Activated T-cell treated with anti-CD3 and anti-CD28 coated beads for 4 hours (primary cell): ENCODE results near the gene ANTXR1.

Experiments used
- DNase-seq: peaks from one replicate; pipeline ENCODE4 v3.0.0-alpha.2; 2020

The ANTXR1 gene

GRCh38 chr2:69188182-69188900 is 175.4 kb downstream of the ANTXR1 start:
- no peak for DNase-seq

DNA sequence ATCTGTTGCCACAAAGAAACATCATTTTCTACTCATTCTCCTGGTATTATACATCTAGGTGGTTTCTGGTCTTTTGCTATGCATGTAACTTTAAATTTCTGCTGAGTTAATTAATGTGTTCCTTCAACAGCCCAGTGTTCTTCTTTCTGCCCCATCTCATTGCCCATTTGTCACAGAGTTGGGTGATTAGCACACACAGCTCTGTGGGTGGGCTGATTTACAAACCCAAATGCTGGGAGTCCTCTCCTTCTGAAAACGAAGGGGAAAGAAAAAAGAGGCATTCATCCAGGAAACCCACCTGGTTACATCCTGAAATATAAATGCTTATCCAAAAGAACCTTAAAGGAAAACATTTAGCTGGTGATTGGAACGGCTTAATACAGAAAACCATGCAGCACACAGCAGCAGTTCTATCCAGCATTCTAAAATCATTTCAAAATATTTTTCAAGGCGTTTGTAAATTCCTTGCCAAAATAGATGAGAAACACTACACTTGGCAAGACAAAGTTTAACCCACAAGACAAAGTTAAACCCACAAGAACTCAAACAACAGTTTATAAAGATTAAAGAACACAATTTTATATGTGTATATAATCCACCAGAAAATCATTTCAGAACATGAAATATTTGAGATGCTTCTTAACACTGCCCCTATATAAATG is 177.9 kb downstream of the ANTXR1 start:
- no peak for DNase-seq

GRCh38 chr2:69191634-69192033 is 178.7 kb downstream of the ANTXR1 start:
- DNase-seq, result no peak

DNA sequence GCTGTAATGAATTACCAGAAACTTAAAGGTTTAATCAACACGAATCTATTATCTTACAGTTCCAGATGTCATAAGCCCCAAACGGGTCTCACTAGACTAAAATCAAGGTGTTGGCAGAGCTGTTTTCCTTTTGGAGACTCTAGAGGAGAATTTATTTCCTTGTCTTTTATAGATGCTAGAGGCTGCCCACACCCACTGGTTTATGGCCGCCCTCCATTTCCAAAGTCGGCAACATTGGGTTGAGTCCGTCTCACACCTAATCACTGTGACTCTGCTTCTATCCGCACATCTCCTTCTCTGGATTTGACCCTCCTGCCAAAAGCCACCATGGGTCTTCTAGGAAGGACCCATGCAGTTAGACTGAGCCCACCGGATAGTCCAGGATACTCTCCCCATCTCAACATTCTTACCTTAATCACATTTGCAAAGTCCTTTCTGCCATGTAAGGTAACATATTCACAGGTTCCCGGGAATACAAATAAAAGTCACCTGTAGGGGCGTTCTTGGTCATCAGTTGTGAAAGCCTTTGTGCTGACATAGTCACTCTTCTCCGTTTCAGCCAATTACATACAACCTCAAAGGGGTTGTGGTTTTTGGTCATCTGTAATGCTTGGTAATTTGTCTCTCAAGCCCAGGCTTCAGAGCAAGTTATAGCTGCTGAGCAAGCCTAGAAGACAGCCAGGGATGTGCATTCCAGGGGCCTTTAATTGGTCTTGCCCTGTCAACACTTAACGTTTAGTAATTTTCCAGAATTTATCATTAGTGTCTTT is 179.4 kb downstream of the ANTXR1 start:
- DNase-seq, result no peak

DNA sequence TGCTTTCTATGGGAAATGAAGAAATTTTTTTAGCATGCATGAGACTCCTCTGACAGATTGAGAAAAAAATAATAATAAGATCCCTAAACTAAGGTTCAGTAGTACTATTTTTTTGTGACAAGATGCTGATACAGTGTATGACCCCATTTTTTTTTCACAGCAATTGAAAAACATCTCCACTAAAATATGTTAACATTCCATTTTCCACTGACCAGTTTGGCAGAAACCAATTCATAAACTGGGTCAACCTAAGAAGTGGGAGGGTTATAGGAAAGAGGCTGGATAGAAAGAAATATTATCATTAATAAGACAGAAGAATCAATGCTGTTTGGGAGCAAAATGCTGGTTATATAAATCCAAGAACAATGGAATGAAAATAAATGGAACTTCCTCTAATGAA is 182.7 kb downstream of the ANTXR1 start:
- no peak for DNase-seq

DNA sequence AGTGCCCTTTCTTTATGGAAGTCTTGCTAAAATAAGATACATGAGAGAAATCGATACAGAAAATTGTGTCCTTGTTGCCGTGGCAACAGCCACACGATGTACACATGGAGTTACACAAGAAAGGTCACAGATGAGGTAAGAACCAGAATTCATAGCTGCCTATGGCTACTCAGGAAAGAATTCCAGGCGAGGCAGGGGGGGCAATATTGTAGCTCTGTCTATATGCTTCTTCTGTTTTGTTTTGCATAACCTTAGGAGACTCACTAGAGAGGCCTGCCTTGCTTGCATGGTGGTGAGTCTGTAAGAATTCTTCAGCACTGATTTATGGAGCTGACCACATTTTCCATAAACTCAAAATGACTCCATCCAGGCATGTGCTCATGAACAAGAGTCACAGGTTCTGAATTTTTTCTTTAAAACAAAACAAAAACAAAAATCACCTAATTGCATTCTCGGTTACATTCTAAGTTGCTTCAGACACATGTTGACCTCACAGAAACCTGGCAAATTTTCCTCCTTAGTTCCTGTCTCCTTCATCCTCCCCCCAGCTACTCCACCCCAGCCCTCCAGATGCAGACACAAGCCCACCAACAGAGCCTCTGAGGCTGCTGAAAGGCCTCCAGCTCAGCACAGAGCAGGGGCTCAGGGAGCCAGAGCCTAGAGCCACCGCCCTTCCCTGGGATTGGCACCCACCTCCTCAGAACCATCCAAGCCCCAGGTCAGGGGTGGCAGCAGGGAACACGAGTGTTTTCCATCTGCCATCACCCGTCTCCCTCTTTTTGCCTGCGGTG is 183.5 kb downstream of the ANTXR1 start:
- no peak for DNase-seq

GRCh38 chr2:69200107-69200520 is 187.1 kb downstream of the ANTXR1 start:
- no peak for DNase-seq

DNA sequence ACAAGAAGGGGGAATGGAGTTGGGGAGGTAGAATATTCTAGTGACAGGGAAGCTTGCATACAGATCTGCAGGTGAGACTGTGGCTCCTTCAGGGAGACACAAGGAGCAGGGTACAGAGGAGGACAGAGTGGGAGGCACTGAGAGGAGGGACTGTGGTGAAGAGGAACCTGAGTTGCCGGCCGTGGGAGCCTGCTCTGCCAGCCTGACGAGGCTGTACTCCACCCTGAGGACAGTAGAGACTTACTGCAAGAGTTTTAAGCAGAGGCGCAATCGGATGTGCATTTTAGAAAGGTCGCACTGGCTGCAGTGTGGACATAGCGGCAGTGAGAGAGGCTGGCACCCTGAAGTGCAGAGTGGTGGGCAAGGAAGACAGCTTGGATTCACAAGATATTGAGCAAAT is 188.3 kb downstream of the ANTXR1 start:
- no peak for DNase-seq

GRCh38 chr2:69202327-69202726 is 189.3 kb downstream of the ANTXR1 start:
- DNase-seq, result no peak

GRCh38 chr2:69203166-69203985 is 190.4 kb downstream of the ANTXR1 start:
- DNase-seq, result no peak

GRCh38 chr2:69204654-69205053 is 191.7 kb downstream of the ANTXR1 start:
- DNase-seq, result no peak

DNA sequence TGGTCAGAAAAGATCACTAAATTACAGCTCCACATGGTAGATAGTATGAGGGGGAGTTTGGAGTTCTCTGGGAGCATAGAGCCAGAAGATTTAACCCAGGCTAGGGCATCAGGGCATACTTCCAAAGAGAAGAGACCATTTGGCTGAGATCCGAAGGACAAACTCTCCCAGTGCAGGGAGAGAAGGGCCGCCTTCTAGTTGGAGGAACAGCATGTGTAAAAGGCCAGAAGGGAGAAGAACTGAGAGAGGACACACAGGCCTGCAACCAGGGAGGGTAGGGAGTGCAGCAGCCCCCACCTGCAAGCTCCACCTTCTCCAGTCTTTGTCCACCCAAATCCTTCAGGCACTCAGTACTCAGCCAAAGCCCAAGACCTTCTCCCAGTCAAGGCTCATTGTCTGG is 192.1 kb downstream of the ANTXR1 start:
- DNase-seq, result no peak

DNA sequence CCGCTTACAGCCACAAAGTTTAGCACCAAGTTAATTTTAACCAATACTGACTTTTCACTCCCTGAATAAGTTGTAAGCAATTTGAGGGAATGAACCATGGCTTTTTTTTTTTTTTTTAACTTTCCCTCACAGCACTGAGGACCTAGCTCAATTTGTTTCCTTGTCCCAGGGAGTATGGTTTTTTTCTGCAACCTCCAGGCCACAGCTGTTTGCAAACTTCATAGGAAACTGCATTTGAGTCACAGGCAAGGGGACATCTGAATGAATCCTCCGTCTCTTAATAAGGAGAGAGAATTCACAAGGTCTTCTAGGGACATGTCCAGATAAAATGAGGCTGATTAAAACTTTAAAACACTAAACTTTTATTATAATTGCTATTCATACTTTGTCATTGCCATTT is 192.5 kb downstream of the ANTXR1 start:
- DNase-seq, result no peak

DNA sequence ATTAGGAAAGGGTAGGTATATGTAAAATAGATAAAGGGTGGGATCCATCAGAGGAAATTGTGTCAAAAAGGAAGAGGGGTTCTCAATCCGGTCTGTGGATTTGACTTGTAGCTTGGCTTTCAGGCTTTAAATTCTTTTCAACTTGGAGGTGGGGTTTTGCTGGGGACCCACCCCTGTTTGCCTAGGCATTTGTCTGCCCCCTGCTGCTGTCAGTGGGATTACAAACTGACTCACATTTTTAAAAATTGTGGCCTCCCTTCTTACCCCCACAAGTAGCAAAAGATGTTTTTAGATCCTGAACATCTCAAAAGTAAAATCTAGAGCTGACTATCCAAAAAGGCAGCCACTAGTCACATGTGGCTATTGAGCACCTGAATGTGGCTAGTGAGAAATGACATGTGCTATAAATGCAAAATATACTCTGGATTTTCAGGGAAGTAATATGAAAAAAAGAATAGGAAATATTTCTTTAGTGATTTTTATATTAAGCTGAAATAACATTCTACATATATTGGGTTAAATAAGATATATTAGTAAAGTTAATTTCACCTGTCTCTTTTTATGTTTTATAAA is 195.1 kb downstream of the ANTXR1 start:
- DNase-seq, result no peak

DNA sequence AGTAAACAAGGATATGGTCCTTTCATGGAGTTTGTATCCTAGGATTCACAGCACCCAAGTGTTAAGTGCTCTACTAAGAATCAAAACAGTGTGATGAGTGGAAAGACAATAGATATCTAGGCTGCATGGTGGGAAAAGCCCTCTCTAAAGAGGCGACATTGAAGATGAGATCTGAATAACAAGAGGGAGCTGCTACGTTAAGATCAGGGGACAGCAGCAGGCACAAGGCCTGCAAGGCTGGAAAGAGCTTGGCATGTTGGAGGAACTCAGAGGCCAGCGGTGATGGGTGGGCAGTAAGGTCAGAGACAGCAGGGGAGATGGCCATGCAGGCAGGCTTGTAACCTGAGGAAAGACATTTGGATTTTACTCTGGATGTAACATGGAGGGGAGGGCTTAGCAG is 196.5 kb downstream of the ANTXR1 start:
- DNase-seq, result no peak

DNA sequence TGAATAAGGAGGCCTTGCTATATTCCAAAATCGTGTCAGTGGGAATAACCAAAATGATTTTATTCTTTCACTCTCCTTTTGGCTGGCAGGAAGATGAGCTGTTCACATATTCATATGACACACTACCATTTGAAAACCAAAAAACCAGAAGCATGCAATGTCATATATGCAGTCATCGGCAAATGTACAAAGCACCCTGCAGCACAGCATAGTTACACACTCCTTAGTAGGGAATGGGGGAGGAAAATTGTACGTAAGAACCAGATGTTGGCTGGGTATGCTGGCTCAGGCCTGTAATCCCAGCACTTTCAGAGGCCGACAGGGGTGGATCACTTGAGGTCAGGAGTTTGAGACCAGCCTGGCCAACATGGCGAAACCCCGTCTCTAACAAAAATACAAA is 197.4 kb downstream of the ANTXR1 start:
- no peak for DNase-seq

GRCh38 chr2:69211048-69211447 is 198.1 kb downstream of the ANTXR1 start:
- no peak for DNase-seq

- DNase-seq, result no peak
Measured at GRCh38 chr2:69211686-69212085, 198.7 kb downstream of the ANTXR1 start.

DNA sequence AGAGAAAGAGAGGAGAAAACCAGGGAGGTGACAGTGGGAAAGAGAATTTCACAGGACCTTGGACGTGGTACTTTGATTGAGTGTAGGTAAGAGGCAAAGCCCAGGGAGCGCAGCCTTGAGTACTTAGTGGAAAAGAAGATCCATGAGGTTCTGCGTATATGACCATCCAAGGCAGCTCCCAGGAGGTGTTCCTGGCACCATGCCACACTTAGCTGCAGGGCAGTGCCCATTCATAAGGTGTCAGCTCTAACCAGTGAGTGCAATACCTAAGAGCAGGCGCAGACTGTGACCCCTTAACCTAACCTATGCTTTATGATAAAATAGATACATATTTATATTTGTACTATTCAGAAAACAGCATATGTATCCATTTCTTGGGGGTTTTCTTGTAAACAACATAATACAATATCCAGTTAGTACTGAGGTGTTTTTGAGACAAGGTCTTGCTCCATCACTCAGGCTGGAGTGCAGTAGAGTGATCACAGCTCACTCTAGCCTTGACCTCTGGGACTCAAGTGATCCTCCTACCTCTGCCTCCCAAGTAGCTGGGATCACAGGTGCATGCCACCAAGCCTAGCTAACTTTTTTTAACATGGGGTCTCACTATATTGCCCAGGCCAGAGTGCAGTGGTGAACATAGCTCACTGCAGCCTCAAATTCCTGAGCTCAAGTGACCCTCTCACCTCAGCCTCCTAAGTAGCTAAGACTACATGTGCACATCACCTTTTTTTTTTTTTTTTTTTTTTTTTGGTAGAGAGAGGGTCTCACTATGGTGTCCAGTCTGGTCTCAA is 199.5 kb downstream of the ANTXR1 start:
- DNase-seq, result no peak

DNA sequence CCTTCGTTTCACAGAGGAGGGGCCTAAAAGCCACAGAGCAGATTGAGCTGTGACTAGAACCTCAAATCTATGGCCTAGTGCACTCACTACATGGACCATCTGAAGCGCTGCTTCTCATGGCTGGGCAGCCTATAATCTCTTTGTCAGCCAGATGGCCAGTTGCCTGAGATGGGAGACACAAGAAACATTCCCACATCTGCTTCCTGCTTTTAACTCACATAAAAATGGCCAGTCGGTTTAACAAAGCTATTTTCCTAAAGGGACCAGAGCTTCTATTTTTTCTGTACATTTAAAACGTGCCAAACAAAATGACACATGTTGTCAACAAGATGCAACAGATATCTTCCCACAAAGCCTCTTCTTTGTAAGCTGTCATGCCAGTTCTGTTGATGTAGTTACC is 200.2 kb downstream of the ANTXR1 start:
- no peak for DNase-seq

DNA sequence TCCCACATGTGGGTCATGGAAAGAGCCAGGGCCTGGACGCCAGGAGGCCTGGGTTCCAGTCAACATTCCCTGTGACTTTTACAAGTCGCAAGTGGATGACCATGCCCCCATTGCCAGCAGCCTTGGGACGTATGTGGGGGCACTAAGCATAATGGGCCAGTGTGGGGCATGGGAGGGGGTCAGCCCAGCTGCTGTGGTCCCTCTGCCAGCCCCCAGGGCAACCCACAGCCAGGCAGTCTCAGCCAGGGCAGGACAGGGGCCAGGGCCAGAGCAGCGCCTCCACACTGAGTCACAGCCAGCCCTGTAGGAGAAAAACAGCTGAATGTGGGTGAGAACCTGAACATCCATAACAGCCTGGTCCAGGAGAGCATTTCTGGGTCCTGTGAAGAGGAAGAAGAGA is 200.8 kb downstream of the ANTXR1 start:
- DNase-seq, result no peak
